SK-N-SH treated with all-trans-retinoic acid at 6 μM for 48 hours (cell line): Measurements from ENCODE around the gene ADAP2.

Experiments used
- BACH2 ChIP-seq: fragments of 250-450 bp; sonication (Bioruptor Pico); IDR thresholded peaks from 2 replicates; pipeline ENCODE4 v1.9.0; 2021; ENCODE audit warnings: mild to moderate bottlenecking, borderline replicate concordance
- CSDC2 ChIP-seq: fragments of 250-450 bp; sonication (Bioruptor Pico); IDR thresholded peaks from 2 replicates; pipeline ENCODE4 v1.5.0; 2020; ENCODE audit warnings: mild to moderate bottlenecking, moderate library complexity
- ESRRG ChIP-seq: fragments of 250-450 bp; sonication (Bioruptor Pico); IDR thresholded peaks from 2 replicates; pipeline ENCODE4 v1.6.1; 2021; ENCODE audit warnings: mild to moderate bottlenecking
- GLIS3 ChIP-seq: fragments of 250-450 bp; sonication (Bioruptor Pico); IDR thresholded peaks from 2 replicates; pipeline ENCODE4 v1.5.0; 2020; ENCODE audit warnings: mild to moderate bottlenecking, moderate library complexity
- PPARA ChIP-seq: fragments of 250-450 bp; sonication (Bioruptor Pico); IDR thresholded peaks from 2 replicates; pipeline ENCODE4 v1.5.0; 2020; ENCODE audit warnings: mild to moderate bottlenecking, borderline replicate concordance
- RARB ChIP-seq: fragments of 250-450 bp; sonication (Bioruptor Pico); IDR thresholded peaks from 2 replicates; pipeline ENCODE4 v1.8.0; 2021; ENCODE audit warnings: mild to moderate bottlenecking, moderate library complexity
- TCF4 ChIP-seq: fragments of 250-450 bp; sonication (Bioruptor Pico); IDR thresholded peaks from 2 replicates; pipeline ENCODE4 v1.8.0; 2021; ENCODE audit warnings: mild to moderate bottlenecking, moderate library complexity, borderline replicate concordance
- TOX ChIP-seq: fragments of 250-450 bp; sonication (Bioruptor Pico); IDR thresholded peaks from 2 replicates; pipeline ENCODE4 v1.8.0; 2021; ENCODE audit warnings: mild to moderate bottlenecking, moderate library complexity, borderline replicate concordance
- ZC3H10 ChIP-seq: fragments of 250-450 bp; sonication (Bioruptor Pico); IDR thresholded peaks from 2 replicates; pipeline ENCODE4 v1.5.1; 2021; ENCODE audit warnings: mild to moderate bottlenecking, moderate library complexity
- ZFP3 ChIP-seq: fragments of 250-450 bp; sonication (Bioruptor Pico); IDR thresholded peaks from 2 replicates; pipeline ENCODE4 v1.5.0; 2020; ENCODE audit warnings: mild to moderate bottlenecking, moderate library complexity
- ZFP30 ChIP-seq: fragments of 450-650 bp; formaldehyde crosslinking; IDR thresholded peaks from 2 replicates; pipeline ENCODE4 v1.5.0; 2022; ENCODE audit warnings: mild to moderate bottlenecking, moderate library complexity
- ZNF70 ChIP-seq: fragments of 450-650 bp; formaldehyde crosslinking; IDR thresholded peaks from 2 replicates; pipeline ENCODE4 v1.5.0; 2020; ENCODE audit warnings: mild to moderate bottlenecking, moderate library complexity
- TF ChIP-seq, protein P1 (sequence below): fragments of 250-450 bp; sonication (Bioruptor Pico); IDR thresholded peaks from 2 replicates; pipeline ENCODE4 v1.8.0; 2020; ENCODE audit warnings: mild to moderate bottlenecking, moderate library complexity, borderline replicate concordance
- TF ChIP-seq, protein P2 (sequence below): fragments of 250-450 bp; sonication (Bioruptor Pico); IDR thresholded peaks from 2 replicates; pipeline ENCODE4 v1.5.1; 2021; ENCODE audit warnings: mild to moderate bottlenecking, moderate library complexity

DNA sequence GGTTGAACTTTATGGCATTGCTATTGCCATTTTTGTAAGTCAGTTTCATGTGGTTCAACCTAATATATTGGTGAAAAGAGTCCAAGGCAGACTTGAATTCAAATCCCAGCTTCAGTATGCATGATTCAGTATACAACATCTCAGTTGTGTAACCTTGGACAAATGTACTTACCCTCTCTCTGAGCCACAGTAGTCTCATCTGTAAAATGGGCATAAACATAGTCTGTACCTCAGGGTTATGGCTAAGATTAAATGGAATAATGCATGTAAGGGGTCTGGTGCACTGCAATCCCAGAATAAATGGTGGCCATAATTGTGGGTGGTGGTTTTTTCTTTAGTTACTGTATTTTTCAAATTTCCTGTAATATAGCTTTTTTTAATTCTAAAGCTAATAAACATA, 4.7 kb upstream of the ADAP2 start:
- no peak for TF ChIP-seq ESRRG (CRISPR knock-in tag)
- no peak for TF ChIP-seq BACH2 (CRISPR knock-in tag)
- TF ChIP-seq ZFP30 (CRISPR knock-in tag) = no peak
- TF ChIP-seq, protein P1, sequence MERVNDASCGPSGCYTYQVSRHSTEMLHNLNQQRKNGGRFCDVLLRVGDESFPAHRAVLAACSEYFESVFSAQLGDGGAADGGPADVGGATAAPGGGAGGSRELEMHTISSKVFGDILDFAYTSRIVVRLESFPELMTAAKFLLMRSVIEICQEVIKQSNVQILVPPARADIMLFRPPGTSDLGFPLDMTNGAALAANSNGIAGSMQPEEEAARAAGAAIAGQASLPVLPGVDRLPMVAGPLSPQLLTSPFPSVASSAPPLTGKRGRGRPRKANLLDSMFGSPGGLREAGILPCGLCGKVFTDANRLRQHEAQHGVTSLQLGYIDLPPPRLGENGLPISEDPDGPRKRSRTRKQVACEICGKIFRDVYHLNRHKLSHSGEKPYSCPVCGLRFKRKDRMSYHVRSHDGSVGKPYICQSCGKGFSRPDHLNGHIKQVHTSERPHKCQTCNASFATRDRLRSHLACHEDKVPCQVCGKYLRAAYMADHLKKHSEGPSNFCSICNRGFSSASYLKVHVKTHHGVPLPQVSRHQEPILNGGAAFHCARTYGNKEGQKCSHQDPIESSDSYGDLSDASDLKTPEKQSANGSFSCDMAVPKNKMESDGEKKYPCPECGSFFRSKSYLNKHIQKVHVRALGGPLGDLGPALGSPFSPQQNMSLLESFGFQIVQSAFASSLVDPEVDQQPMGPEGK (CRISPR knock-in tag) = no peak
- TF ChIP-seq PPARA = no peak
- TF ChIP-seq CSDC2 (CRISPR knock-in tag) = no peak
- TF ChIP-seq TCF4 (CRISPR knock-in tag) = no peak
- TF ChIP-seq GLIS3 (CRISPR knock-in tag) = no peak
- TF ChIP-seq TOX (CRISPR knock-in tag) = no peak
- no peak for TF ChIP-seq ZFP3 (CRISPR knock-in tag)
- TF ChIP-seq RARB (CRISPR knock-in tag) = no peak
- no peak for TF ChIP-seq ZNF70 (CRISPR knock-in tag)
- TF ChIP-seq, protein P2, sequence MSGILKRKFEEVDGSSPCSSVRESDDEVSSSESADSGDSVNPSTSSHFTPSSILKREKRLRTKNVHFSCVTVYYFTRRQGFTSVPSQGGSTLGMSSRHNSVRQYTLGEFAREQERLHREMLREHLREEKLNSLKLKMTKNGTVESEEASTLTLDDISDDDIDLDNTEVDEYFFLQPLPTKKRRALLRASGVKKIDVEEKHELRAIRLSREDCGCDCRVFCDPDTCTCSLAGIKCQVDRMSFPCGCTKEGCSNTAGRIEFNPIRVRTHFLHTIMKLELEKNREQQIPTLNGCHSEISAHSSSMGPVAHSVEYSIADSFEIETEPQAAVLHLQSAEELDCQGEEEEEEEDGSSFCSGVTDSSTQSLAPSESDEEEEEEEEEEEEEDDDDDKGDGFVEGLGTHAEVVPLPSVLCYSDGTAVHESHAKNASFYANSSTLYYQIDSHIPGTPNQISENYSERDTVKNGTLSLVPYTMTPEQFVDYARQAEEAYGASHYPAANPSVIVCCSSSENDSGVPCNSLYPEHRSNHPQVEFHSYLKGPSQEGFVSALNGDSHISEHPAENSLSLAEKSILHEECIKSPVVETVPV = no peak
- TF ChIP-seq ZC3H10 (CRISPR knock-in tag) = no peak
